ENCODE data around the gene ZNF80.

Gene ZNF80

GRCh38 chr3:114218578-114219185 is 18.7 kb downstream of the ZNF80 start:
- DNase-seq: no peak

DNA sequence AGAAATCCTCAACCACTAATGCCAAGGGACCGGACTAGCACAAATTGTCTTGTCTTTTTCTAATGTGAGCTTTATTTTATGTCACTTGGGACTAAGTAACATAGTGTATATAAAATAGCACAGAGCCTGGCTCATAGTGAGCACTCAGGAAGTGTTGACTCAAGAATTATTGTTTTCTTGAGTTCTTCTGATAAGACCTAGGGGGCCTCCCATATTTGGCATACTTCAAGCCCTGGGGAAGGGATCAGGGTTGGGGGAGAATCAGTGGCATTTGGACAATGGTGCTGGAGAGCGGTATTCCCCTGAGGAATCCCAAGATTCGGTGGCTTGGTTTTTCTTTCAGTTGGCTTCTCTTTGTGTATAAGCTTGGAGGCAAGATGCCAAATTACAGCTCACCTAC is 19.4 kb downstream of the ZNF80 start:
- DNase-seq: no peak

- no peak for DNase-seq
Observed at GRCh38 chr3:114217266-114217665, 20.1 kb downstream of the ZNF80 start.

DNA sequence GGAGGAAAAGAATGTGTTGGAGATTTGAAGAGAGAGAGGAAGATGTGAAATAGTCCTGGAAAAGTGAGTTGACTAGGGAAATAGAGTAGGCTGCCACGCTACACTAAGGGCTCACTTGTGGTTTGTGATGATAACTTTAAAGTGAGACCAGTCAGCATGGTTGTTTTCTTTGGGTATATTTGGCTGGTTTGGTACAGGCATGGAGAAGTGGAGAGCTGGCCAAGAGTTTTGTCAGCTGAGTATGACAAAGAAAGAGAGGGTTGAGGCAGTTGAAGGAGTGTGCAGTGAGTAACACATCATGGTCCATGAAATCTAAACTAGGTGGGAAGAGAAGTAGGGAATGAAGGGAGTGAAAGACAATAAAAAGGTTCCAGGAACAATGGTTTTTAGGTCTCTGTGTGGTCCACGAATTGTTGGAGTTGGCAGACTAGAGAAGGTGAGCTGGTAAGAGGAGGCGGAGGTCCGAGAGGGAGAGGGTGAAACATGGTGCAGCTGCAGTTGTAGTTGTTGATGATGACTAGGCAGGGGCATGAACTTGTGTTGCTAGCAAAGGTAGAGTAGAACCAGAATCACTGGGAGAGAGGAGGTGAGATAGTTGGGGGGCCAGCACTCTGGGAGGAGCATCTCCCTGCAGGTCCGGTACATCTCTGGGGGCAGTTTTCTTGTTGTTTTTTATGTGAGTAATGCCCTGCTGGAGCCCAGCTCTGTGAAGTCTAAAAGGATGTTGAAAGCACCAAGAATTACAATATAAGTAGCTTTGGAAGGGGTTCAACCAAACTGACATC is 21.0 kb downstream of the ZNF80 start:
- DNase-seq: no peak

DNA sequence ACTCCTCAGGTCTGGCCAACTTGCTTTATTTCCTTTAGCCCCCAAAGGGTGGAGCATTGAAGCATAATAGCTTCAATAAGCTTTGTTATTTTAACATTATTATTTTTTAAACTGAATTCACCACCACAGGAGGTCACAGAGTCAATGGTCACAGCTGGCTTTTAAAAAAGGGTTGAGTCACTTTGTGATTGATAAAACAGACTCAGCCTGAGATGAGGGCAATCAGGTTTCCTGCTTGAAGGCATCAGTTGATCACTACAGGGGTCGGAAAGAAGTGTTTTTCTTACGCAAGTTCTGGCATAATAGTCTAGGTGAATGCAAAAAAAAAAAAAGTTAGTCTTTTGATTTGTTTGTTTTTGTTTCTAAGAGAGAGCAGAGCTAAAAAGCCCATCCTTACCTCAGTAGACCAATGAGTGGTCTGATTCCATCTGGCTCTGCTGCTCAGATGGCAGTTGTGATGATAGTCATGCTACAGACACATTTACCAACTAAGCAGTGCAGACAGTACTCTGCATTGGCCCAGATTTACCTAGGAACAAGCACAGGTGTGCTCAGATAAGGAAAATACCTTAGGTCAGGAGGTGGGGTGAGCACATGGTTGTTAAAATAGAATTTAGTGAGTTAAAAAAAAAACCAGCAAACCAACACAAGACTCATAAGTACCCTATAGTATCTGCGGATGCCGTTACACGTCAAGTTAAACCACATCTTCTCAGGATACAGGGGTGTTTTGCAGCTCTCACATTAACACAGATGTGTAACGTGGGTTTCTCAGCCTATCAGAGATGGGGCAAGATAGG is 22.6 kb downstream of the ZNF80 start:
- no peak for DNase-seq

DNA sequence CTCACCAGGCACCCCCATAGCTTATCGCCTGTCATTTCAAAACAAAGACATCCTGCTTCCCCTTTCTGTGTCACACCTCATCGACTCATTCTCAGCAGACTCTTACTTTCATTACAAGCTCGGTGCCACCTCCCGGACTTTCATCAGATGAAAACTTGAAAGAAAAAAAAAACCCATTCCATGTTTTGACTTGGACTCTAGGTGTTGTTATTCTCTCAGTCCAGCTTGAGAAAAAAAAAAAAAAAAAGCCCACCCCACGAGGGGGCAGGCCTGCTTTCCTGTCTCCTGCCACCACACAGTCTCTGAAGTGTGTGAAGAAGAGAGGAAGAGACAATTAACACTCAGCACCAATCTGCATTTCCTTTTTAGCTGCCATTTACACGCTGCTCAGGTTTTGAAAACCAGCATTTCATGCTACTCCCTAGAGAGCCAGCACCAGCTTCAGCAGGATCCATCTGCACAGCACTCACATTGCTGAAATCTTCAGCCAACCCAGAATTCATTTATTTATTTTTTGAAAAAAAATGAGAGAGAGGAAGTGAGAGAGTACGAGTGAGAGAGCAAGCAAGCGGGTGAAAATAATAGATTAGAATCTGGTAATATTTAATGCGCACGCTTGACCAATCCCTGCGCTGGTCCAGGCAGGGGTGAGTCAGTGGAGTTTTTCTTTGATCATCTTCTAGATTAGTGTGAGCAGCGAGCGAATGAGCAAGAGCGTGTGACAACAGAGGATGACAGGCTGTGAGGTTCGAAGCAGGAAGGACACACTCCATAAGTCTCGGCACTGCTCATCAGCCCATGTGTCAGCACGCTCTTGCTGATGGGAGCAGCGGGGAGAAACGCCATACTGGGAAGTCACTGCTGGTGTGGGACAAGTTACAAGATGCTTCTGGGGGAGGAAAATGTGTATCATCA is 23.5 kb downstream of the ZNF80 start:
- DNase-seq: peak; percentile 43

GRCh38 chr3:114213292-114213626 is 24.1 kb downstream of the ZNF80 start:
- no peak for DNase-seq

GRCh38 chr3:114212646-114213045 is 24.7 kb downstream of the ZNF80 start:
- DNase-seq: no peak

DNA sequence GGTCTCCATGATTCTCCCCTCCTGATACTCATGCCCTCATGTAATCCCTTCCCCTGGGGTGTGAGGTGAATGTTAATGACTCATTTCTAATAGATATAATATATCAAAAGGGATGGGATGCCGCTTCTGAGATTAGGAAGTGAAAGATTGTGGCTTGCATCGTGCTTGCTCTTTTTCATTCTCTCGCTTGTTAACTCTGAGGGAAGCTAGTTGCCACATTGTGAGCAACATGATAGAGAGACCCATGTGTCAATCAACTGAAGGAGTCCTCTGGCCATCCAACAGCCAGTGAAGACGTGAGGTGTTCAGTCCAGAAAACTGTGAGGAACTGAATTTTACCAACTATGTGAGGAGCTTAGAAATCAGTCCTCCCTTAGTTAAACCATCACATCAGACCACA is 29.6 kb downstream of the ZNF80 start:
- no peak for DNase-seq

DNA sequence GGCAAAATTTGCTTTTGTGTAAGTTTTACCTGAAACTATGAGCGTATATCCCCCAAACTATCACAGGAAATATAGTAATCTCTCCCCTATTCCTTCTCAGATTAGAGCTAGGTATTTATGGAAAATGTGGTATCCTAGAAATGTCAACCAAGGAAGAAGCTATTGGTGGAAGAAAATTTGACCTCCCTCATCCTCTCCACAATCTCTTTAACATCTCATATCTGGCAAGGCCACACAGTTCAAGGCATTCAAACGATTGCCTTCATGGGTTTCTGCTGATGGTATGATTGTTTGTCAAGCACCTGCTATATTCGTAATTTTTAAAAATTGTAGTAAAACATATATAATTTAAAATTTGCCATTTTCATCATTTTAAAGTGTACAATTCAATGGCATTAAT is 31.0 kb downstream of the ZNF80 start:
- DNase-seq: no peak

GRCh38 chr3:114205541-114205940 is 31.8 kb downstream of the ZNF80 start:
- no peak for DNase-seq

DNA sequence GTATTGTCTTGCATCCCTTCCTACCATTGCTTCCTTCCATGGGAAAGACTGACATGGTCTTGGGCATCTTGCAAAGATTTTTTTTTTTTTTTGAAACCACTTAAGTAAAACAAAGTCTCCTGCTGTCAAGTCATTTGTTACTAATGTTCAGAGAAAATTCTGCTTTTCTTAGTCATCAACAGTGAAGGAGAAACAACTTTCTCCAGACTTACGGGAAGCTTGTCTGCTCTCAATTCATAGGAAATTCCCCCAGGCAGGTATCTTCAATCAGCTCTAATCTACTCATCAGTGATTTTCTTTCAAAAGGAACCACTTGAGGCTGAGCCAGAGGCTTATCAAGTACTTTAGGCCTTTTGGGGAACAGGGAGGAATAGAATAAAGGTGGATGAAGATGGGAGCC is 42.6 kb downstream of the ZNF80 start:
- no peak for DNase-seq

DNA sequence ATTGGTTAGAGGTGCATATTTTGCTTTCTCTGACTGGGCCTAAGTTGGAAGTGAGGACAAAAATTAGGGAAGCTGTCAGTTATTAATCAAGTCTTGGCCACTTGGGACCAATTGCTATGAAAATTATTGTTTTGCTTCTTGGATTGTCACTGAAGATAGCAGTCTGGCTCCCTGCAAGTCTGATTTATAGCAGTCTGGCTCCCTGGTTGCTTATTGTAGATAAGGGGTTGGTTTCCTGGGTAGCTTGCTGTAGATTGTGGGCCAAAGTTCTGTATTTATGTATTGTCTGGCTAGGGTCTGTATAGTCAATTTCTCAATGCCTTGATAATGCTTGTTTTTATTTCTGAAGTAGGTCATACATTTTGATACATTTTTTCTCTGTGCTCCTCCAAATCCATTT is 45.2 kb downstream of the ZNF80 start:
- DNase-seq: peak; percentile 2

- DNase-seq: no peak
Observed at GRCh38 chr3:114186501-114186900, 50.9 kb downstream of the ZNF80 start.
